Cardiac ventricle fibroblast (primary cell): ENCODE measurements around the gene KLHL3. TPM values are rescaled to one million over a fixed set of nuclear protein-coding genes. Genes with fewer than 3 reads are reported as not detected.

Experiments used
- total RNA-seq: library from RNA; depleted of rRNA; stranded (reverse); fragments of >200 nt; gene quantifications from 2 replicates; pipeline ENCODE4 v1.2.3, GENCODE V29; 2015

The KLHL3 gene, protein sequence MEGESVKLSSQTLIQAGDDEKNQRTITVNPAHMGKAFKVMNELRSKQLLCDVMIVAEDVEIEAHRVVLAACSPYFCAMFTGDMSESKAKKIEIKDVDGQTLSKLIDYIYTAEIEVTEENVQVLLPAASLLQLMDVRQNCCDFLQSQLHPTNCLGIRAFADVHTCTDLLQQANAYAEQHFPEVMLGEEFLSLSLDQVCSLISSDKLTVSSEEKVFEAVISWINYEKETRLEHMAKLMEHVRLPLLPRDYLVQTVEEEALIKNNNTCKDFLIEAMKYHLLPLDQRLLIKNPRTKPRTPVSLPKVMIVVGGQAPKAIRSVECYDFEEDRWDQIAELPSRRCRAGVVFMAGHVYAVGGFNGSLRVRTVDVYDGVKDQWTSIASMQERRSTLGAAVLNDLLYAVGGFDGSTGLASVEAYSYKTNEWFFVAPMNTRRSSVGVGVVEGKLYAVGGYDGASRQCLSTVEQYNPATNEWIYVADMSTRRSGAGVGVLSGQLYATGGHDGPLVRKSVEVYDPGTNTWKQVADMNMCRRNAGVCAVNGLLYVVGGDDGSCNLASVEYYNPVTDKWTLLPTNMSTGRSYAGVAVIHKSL
- total RNA-seq = 2.6 and 4.4 TPM in 2 replicates

GRCh38 chr5:137735555-137736284, at the start of gene KLHL3:
Gene KLHL3 (minus strand): TSS chr5:137736089. CDS start chr5:137735646, 443 bp downstream.

GRCh38 chr5:137754188-137754960, 18.5 kb upstream of the KLHL3 start, which contains the start of gene HNRNPA0:
Gene HNRNPA0 (minus strand): TSS chr5:137754363. CDS start chr5:137754066, 297 bp downstream.

Other genes starting within 250 kb of the KLHL3 start
- gene SPOCK1, start 236.8 kb downstream of the KLHL3 start, total RNA-seq = 175 and 188 TPM in 2 replicates
- 13.2 and 14.2 TPM in 2 replicates for gene HNRNPA0, start 18.3 kb upstream of the KLHL3 start, total RNA-seq
- gene MYOT, start 131.8 kb upstream of the KLHL3 start, total RNA-seq = not detected in 2 replicates
- not detected in 2 replicates for gene PKD2L2, start 153.4 kb upstream of the KLHL3 start, total RNA-seq